Chondrocyte (in vitro differentiated cells): Measurements from ENCODE around the gene PRM1. TPM values are rescaled to one million over a fixed set of nuclear protein-coding genes. Genes with fewer than 3 reads are reported as not detected.

ENCODE experiments used
- DNase-seq: peaks from one replicate; pipeline ENCODE4 v3.0.0; 2021; ENCODE audit warnings: mixed read lengths, low spot score
- H3K27ac Mint-ChIP-seq: one replicate; pipeline ENCODE4 v1.8.0; 2021; ENCODE audit warnings: mild to moderate bottlenecking, moderate library complexity, mixed read lengths; ENCODE audit not compliant: unreplicated experiment
- H3K27me3 Mint-ChIP-seq: 2 replicates; pipeline ENCODE4 v1.8.0; 2021; ENCODE audit warnings: low read depth, mixed read lengths
- H3K36me3 Mint-ChIP-seq: 2 replicates; pipeline ENCODE4 v1.8.0; 2021; ENCODE audit warnings: low read depth, mixed read lengths
- H3K4me1 Mint-ChIP-seq: 2 replicates; pipeline ENCODE4 v1.8.0; 2021; ENCODE audit warnings: low read depth, mild to moderate bottlenecking, mixed read lengths
- H3K4me3 Mint-ChIP-seq: one replicate; pipeline ENCODE4 v1.8.0; 2021; ENCODE audit warnings: mild to moderate bottlenecking, moderate library complexity, mixed read lengths; ENCODE audit not compliant: unreplicated experiment
- H3K9me3 Mint-ChIP-seq: 2 replicates; pipeline ENCODE4 v1.8.0; 2021; ENCODE audit warnings: low read depth, mixed read lengths
- CTCF ChIP-seq: fragments of 200-600 bp; sonication (generic); IDR thresholded peaks from 2 replicates; pipeline ENCODE4 v1.5.0; 2021; ENCODE audit warnings: antibody characterized with exemption, mild to moderate bottlenecking, moderate library complexity
- microRNA-seq: library from miRNA; unstranded; fragments of <30 nt; microRNA quantifications from one replicate; pipeline ENCODE4 v1.2.0, GENCODE V29; 2020; ENCODE audit warnings: borderline number of aligned reads
- total RNA-seq: library from RNA; stranded (reverse); gene quantifications from 3 replicates; pipeline ENCODE4 v1.2.1, GENCODE V29; 2021

PRM1 gene
- total RNA-seq, 1 donor from 2014 or later, result not detected

GRCh38 chr16:11231367-11231970 is 49.7 kb downstream of the PRM1 start:
- no peak for TF ChIP-seq CTCF
- Mint-ChIP-seq H3K9me3 (no peaks in the 10 kb centered on the region), H3K27me3 (peaks cover 2% of the 10 kb centered on the region), H3K4me1 (no peaks in the 10 kb centered on the region), H3K4me3 (no peak overlapping the region), H3K27ac (no peak overlapping the region), H3K36me3 (no peaks in the 10 kb centered on the region)
- DNase-seq, result no peak

Small RNAs within 50 kb of the gene (microRNA-seq; reads per million reads assigned to microRNA genes)
- gene MIR548H2, result not detected

Other genes with a start within 250 kb of the PRM1 start
- gene SOCS1, start 25.1 kb downstream of the PRM1 start, total RNA-seq, result 2.7 to 4.6 TPM (median 3.6 TPM) in 3 replicates
- gene TNP2, start 12.0 kb downstream of the PRM1 start, total RNA-seq, result not detected in 3 replicates
- not detected in 3 replicates for gene PRM3, start 7.7 kb downstream of the PRM1 start, total RNA-seq
- gene PRM2, start 4.8 kb downstream of the PRM1 start, total RNA-seq, result not detected in 3 replicates
- gene RMI2, start 64.1 kb upstream of the PRM1 start, total RNA-seq, result 1.6 to 6.5 TPM (median 1.7 TPM) in 3 replicates